Body of pancreas (tissue), 4 donors: ENCODE results near the gene SGMS1.

Experiments used
- POLR2A ChIP-seq, 3 donors: fragments of 450-650 bp; IDR thresholded peaks; one replicate each; pipeline ENCODE4 v1.6.1; 2016; ENCODE audit warnings: antibody characterized with exemption in 3 of 3, mild to moderate bottlenecking in 2 of 3
- TF ChIP-seq, protein P1 (sequence below), 7 experiments: fragments of 450-650 bp in 4 of 7; fragments of 200-600 bp in 3 of 7; sonication (generic) in 3 of 7; IDR thresholded peaks; one replicate each; pipeline ENCODE4 v1.5.1; 2016 to 2019; ENCODE audit warnings: antibody characterized with exemption in 7 of 7

GRCh38 chr10:50437248-50437647, 186.5 kb downstream of the SGMS1 start:
- TF ChIP-seq, protein P1, sequence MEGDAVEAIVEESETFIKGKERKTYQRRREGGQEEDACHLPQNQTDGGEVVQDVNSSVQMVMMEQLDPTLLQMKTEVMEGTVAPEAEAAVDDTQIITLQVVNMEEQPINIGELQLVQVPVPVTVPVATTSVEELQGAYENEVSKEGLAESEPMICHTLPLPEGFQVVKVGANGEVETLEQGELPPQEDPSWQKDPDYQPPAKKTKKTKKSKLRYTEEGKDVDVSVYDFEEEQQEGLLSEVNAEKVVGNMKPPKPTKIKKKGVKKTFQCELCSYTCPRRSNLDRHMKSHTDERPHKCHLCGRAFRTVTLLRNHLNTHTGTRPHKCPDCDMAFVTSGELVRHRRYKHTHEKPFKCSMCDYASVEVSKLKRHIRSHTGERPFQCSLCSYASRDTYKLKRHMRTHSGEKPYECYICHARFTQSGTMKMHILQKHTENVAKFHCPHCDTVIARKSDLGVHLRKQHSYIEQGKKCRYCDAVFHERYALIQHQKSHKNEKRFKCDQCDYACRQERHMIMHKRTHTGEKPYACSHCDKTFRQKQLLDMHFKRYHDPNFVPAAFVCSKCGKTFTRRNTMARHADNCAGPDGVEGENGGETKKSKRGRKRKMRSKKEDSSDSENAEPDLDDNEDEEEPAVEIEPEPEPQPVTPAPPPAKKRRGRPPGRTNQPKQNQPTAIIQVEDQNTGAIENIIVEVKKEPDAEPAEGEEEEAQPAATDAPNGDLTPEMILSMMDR (IDR thresholded peaks at IDR 0.05): no peak
- TF ChIP-seq POLR2A (IDR thresholded peaks at IDR 0.05): no peak
